Mammary epithelial cell (primary cell): ENCODE results near the gene LONRF3.

Source experiments
- CTCF ChIP-seq, 2 donors: IDR thresholded peaks in 1 of 2; conservative IDR thresholded peaks in 1 of 2; 2 replicates each; pipeline ENCODE4 v1.5.1; 2011 to 2012; ENCODE audit warnings: inconsistent platforms in 2 of 2, low read length in 2 of 2, mild to moderate bottlenecking in 2 of 2, control low read depth in 1 of 2, low read depth in 1 of 2; ENCODE audit not compliant: insufficient read depth in 1 of 2; ENCODE audit errors: extremely low read depth in 1 of 2
- EZH2 ChIP-seq: IDR thresholded peaks from 2 replicates; pipeline ENCODE4 v1.6.1; 2012; ENCODE audit warnings: low read length, inconsistent platforms, borderline replicate concordance

GRCh38 chrX:118935352-118935751 is 39.1 kb upstream of the LONRF3 start:
- no peak for TF ChIP-seq EZH2
- TF ChIP-seq CTCF (conservative IDR thresholded peaks at IDR 0.05 in 1 of 2, IDR thresholded peaks at IDR 0.05 in 1 of 2; ENCODE audit: extremely low read depth in 1 of 2, insufficient read depth in 1 of 2, low read depth in 1 of 2, low read length in 2 of 2) = no peak
